GM18505 (cell line): ENCODE data around the gene CYLD.

Experiments used
- ATAC-seq: cut with Tn5 transposase; IDR thresholded peaks from one replicate; pipeline ENCODE4 v1.9.1; 2021; ENCODE audit not compliant: unreplicated experiment
- POLR2A ChIP-seq: IDR thresholded peaks from 4 replicates; pipeline ENCODE4 v1.6.1; 2011; ENCODE audit warnings: borderline replicate concordance; ENCODE audit not compliant: insufficient read depth, insufficient read length; ENCODE audit errors: extremely low read depth

CYLD gene

DNA sequence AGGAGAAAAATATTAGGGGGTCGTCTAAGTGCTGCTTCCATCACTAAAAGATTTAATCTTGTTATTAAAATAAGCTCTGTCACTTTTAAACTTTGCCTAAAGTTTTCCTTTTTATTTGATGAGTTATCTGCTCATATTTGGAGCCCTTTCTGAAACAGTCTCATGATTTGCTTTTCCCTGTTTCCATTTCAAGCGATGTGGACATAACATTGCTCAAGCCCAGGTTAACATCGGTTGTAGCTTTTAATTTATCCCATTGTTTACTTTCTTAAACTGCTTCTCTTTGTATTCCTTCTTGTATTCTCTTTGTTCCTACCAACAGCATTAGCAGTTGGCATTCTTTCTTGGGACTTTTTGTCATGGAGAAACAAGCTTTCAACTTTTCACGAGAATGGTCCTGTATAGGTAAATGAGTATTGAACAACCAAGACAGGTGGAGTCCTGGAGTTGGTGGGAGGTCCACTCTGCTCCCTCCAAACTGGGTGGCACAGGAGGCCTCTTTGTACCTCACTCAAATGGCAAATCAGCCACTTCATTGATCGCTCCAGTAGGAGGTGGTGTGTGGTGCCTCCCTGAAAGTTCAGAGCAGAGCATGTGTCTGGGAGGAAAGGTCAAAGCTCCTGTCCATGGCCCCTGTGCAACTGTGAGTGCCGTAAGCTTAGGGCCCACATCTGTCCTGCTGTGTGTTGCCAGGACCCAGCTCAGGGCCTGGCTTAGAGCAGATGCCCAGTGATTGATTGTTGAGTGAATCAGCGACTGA lies 107.0 kb downstream of the CYLD start:
- ATAC-seq, result no peak
- no peak for TF ChIP-seq POLR2A
